ENCODE results near the gene WDR4.
"Not testable (repeated sequence)": the region's sequence is repeated elsewhere in the genome, so short reads cannot be mapped to it uniquely, and the experiment has no call there.

Gene WDR4

DNA sequence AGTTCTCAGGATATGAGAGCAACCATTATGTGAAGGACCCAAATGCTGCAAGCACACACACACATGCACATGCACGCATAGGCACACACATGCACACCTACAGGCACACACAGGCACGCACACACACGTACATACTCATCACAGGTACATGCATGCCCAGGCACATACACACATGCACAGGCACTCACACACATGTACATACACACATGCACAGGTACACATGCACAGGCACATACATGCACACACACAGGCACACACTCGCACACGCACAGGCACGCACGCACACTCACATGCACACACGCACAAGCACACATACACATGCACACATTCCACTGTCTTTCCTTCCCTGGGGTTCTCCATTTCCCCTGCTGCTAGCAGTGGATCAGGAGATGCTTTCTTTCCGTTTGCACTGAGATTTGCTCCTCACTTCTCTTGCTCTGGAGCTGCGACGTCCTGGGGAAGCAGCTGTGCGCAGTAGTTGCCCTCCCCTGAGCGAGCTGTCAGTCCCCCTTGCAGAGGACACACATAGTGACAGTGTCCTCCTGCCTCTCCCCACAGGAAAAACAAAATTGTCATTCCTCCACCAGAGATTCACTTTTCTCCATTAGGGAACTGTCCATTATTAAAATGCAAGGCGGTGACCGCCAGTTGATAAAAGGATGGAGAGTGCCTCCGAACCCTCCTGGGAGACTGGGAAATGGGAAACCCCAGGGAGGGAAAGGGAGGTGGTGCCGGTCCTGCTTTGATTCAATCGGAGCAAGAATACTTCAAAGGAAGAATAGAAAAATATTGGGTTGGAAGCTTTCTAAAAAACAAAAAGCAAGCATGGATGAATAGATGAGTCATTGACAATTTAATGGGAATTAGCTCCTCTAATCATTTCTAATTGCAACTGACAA is 69.5 kb downstream of the WDR4 start:
- DNase-seq: no peak

DNA sequence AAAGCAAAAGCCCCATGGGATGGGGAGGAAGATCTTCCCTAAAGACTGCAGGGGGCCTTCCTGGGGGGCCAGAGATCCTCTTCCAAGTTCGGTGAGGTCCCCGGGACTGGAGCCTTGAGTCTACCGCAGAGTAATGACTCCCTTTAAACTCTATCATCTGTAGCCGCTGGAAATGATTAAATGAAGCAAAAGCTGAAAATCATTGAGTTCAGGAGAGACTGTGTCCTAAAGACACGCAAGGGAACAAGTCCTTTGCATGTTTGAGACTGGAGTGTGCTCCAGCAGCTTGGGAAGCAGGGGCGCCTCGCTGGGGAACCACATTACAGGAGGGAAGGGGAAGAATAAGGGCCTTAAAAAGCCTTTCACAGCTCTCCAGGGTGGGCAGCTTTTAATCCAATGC is 70.2 kb downstream of the WDR4 start:
- DNase-seq: no peak

DNA sequence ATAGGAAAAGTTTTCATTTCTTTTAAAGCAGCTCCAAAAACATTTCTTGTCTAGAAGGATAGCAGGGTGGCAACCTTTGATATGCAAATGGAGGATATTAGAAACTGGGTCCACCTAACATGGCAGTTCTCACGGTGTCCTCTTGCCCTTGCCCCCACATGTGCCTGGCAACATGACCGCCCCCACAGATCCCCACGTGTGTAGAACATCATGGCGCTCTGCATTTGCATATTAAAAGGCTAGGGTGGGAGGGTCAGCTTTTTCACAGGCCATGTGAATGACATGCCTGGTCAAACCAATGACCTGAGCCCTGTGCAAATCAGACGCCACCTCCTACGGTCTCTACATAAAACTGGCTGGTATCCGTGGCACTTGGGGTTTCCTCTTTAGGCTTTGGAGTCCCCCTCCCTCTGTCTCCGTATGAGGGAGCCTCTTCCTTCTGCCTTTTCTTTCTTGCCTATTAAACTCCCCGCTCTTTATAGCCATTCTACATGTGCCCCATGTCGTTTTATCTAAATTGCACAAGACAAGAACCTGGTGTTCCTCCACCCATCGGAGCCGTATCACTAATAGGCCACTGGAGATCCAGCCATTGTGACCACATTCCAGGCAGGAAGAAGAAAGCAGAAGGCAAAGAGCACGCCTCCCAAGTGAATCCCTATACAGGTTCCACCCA is 71.3 kb downstream of the WDR4 start:
- DNase-seq: no peak

DNA sequence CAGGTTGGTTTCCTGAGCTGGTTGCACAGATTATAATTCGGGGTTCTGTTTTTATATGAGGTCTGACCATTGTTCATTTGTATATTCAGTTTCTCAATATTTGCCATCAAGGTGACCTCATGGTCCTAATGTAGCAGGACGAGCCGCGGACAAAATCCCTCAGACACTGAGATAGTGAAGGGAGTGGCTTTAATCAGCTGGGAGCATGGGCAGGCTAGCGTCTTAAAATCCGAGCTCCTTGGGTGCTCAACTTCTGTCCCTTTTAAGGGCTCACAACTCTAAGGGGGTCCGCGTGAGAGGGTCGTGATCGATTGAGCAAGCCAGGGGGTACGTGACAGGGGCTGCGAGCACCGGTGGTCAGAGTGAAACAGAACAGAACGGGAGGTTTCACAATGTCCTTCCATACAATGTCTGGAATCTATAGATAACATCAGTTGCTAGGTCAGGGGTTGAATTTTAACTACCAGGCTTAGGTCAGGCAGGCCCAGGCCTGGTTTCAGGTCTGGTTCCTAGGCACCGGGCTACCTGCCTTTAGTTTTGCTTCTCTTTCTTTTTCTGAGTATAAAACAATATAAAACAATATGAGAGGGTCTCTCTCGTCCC is 71.9 kb downstream of the WDR4 start:
- DNase-seq: not testable (repeated sequence)

DNA sequence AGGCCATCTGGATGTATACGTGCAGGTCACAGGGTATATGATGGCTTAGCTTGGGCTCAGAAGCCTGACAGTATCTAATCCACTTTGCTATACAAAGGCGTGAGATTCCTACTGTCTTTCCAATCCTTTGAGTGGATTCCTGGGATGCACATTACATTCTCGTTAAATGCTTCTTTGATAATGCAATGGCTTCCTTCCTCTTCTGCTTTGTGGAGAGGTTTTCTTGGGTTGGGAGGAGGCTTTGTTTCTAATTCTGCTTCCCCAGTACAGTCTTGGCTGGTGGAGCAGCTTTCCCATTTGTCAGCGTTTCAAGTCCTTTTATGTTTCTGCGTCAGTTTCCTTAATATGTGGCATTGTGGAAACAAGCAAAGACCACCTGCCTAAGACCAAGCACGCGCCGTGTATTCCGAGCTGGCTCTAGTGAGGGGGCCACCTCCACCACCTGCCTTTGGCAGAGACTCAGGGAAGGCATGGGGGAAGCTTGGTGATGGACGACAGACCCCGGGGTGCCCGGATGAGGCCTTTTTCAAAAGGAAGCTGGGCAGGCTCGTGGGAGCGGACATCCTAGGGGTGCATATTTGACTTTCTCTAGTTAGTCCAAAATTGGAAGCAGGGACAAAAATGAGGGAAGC is 72.7 kb downstream of the WDR4 start:
- DNase-seq: no peak

DNA sequence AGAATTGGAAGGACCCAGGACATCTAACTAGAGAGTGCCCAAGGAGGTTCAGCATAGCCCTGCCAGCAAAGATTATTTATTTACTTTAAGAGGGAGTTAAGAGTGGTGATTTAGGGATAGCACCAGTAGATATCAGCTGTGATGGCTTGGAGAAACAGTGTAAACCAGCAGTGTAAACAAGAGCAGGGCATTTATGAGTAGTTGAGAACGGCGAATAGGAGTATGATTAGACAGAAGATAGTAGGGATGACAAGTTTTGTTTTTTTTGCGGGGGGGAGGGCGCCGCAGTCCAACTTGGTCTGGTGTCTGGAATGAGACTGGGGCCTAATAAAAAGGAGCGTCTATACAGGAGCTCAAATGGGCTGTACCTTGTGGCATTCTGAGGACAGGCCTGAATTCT is 77.7 kb downstream of the WDR4 start:
- DNase-seq: not testable (repeated sequence)

DNA sequence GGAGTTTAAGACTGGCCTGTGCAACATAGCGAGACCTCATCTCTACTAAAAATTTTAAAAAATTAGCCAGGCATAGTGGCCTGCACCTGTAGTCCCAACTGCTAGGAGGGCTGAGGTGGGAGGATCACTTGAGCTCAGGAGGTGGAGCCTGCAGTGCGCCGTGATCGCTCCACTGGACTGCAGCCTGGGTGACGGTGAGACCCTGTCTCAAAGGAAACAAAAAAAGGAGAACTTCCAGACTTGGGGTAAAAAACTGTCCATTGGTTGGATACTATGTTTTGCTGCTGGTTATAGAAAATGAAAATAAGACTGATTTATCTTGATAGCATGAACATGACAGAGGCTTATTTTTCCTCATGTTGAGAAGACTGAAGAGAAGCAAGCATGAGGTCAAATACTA is 79.4 kb downstream of the WDR4 start:
- DNase-seq: no peak

DNA sequence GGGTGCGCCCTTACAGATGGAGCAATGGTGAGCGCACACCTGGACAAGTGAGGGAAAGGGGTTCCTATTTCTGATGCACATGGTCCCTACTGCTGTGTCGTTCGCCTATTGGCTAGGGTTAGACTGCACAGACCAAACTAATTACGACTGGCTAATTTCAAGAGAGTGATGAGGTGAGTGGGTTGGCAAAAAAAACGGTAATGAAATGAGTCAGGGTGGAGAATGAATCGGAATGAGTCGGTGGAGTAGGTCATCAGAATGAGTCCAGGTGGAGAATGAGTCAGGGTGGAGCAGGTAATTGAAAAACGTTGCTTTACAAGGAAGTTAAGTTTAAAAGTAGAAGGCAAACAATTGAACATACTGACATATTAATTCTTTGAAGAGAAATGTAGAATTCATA is 79.8 kb downstream of the WDR4 start:
- no peak for DNase-seq
